Measurements from ENCODE around the gene TECR. TPM values are rescaled to one million over a fixed set of nuclear protein-coding genes. Genes with fewer than 3 reads are reported as not detected.
A peak's percentile ranks its signal among the peaks of the same experiment; 100 is the strongest.

The TECR gene
- total RNA-seq, 4 donors from 2014 or later = 21.3 to 27.2 (median 24.3) TPM

GRCh38 chr19:14558370-14559066 is 29.1 kb downstream of the TECR start:
- H3K4me1 ChIP-seq = peaks cover 0 to 49% (median 5%) of the 10 kb centered on the region in 3 donors
- no peaks in the 10 kb centered on the region for H3K27me3 ChIP-seq
- WGBS, 2 donors (ENCODE audit: low coverage in 1 of 2) = 20% methylated on average over 1 of the region's 23 CpGs; no CpG with 5 or more reads in 1 of the 2 donors
- TF ChIP-seq POLR2AphosphoS5 (IDR thresholded peaks at IDR 0.05) = no peak
- no peaks in the 10 kb centered on the region for H3K9me3 ChIP-seq
- no peak overlapping the region for H3K27ac ChIP-seq
- no peak for ATAC-seq
- no peak overlapping the region for H3K4me3 ChIP-seq
- peaks cover 0 to 12% of the 10 kb centered on the region in 2 donors for H3K36me3 ChIP-seq

- Histone ChIP-seq H3K4me3 (no peak overlapping the region), H3K36me3 (peaks cover 0 to 18% of the 10 kb centered on the region in 2 donors), H3K27ac (peak overlapping the region in 3 of 4 donors; percentile 14 to 72 (median 63)), H3K4me1 (peaks cover 0 to 49% (median 5%) of the 10 kb centered on the region in 3 donors), H3K27me3 (no peaks in the 10 kb centered on the region), H3K9me3 (no peaks in the 10 kb centered on the region)
- TF ChIP-seq POLR2AphosphoS5 (IDR thresholded peaks at IDR 0.05) (no peak), POLR2A (IDR thresholded peaks at IDR 0.05) (no peak), EP300 (IDR thresholded peaks at IDR 0.05) (no peak), CTCF (IDR thresholded peaks at IDR 0.05) (no peak)
- WGBS, 2 donors (ENCODE audit: low coverage in 1 of 2) = 38% methylated on average over 6 of the region's 28 CpGs; no CpG with 5 or more reads in 1 of the 2 donors
- ATAC-seq = no peak
Observed at GRCh38 chr19:14559916-14560775, 30.8 kb downstream of the TECR start.

GRCh38 chr19:14560776-14561108 is 31.3 kb downstream of the TECR start:
- Histone ChIP-seq H3K27me3 (no peaks in the 10 kb centered on the region), H3K4me3 (no peak overlapping the region), H3K4me1 (peaks cover 0 to 47% (median 5%) of the 10 kb centered on the region in 3 donors), H3K36me3 (peaks cover 0 to 24% of the 10 kb centered on the region in 2 donors), H3K9me3 (no peaks in the 10 kb centered on the region), H3K27ac (peak overlapping the region in 3 of 4 donors; percentile 14 to 72 (median 63))
- no peak for TF ChIP-seq POLR2AphosphoS5 (IDR thresholded peaks at IDR 0.05)
- no peak for TF ChIP-seq CTCF (IDR thresholded peaks at IDR 0.05)
- TF ChIP-seq POLR2A (IDR thresholded peaks at IDR 0.05) = no peak
- no peak for TF ChIP-seq EP300 (IDR thresholded peaks at IDR 0.05)
- WGBS, 2 donors (ENCODE audit: low coverage in 1 of 2) = no CpG with 5 or more reads among the region's 6 CpGs
- no peak for ATAC-seq

GRCh38 chr19:14561249-14561648 is 31.9 kb downstream of the TECR start:
- Histone ChIP-seq H3K36me3 (peaks cover 0 to 29% of the 10 kb centered on the region in 2 donors), H3K4me3 (no peak overlapping the region), H3K4me1 (peaks cover 0 to 42% (median 5%) of the 10 kb centered on the region in 3 donors), H3K27ac (peak overlapping the region in 3 of 4 donors; percentile 63 to 72 (median 63)), H3K9me3 (no peaks in the 10 kb centered on the region), H3K27me3 (no peaks in the 10 kb centered on the region)
- no peak for ATAC-seq
- WGBS, 2 donors (ENCODE audit: low coverage in 1 of 2) = no CpG with 5 or more reads among the region's 8 CpGs
- TF ChIP-seq POLR2A (IDR thresholded peaks at IDR 0.05) (no peak), POLR2AphosphoS5 (IDR thresholded peaks at IDR 0.05) (no peak), CTCF (IDR thresholded peaks at IDR 0.05) (no peak), EP300 (IDR thresholded peaks at IDR 0.05) (no peak)

GRCh38 chr19:14561847-14562351 is 32.5 kb downstream of the TECR start:
- Histone ChIP-seq H3K4me1 (peaks cover 0 to 35% (median 0%) of the 10 kb centered on the region in 3 donors), H3K4me3 (no peak overlapping the region), H3K27ac (peak overlapping the region in 3 of 4 donors; percentile 57 to 72 (median 63)), H3K36me3 (peaks cover 0 to 35% of the 10 kb centered on the region in 2 donors), H3K9me3 (no peaks in the 10 kb centered on the region), H3K27me3 (no peaks in the 10 kb centered on the region)
- no peak for TF ChIP-seq POLR2AphosphoS5 (IDR thresholded peaks at IDR 0.05)
- no peak for TF ChIP-seq POLR2A (IDR thresholded peaks at IDR 0.05)
- TF ChIP-seq EP300 (IDR thresholded peaks at IDR 0.05) = no peak
- no peak for TF ChIP-seq CTCF (IDR thresholded peaks at IDR 0.05)
- WGBS, 2 donors (ENCODE audit: low coverage in 1 of 2) = 74% methylated on average over 4 of the region's 22 CpGs; no CpG with 5 or more reads in 1 of the 2 donors
- no peak for ATAC-seq
